Heart right ventricle (tissue), 16 donors: ENCODE results near the gene CLCA2. TPM values are rescaled to one million over a fixed set of nuclear protein-coding genes. Genes with fewer than 3 reads are reported as not detected.

Experiments
- ATAC-seq, 8 donors: fragments of 200-7000 bp; cut with Tn5 transposase; one replicate each; pipeline ENCODE4 v1.9.1; 2020; ENCODE audit warnings: mild to moderate bottlenecking in 8 of 8, moderate library complexity in 8 of 8, moderate number of reproducible peaks in 1 of 8
- DNase-seq, 2 donors: peaks; one replicate each; pipeline ENCODE4 v3.0.0-alpha.2; 2020
- H3K27ac ChIP-seq, 10 donors: fragments of 200-600 bp; sonication (generic) in 2 of 10; one replicate each; pipeline versions ENCODE4 v1.5.0 to v1.8.0; 2020 to 2022; ENCODE audit warnings: mild to moderate bottlenecking in 3 of 10
- H3K27me3 ChIP-seq, 7 donors: fragments of 200-600 bp; one replicate each; pipeline ENCODE4 v1.8.0; 2021 to 2022; ENCODE audit warnings: mild to moderate bottlenecking in 2 of 7
- H3K36me3 ChIP-seq, 9 donors: fragments of 200-600 bp; sonication (generic) in 1 of 9; one replicate each; pipeline versions ENCODE4 v1.5.0 to v1.8.0; 2020 to 2022; ENCODE audit warnings: mild to moderate bottlenecking in 2 of 9
- H3K4me1 ChIP-seq, 9 donors: fragments of 200-600 bp; sonication (generic) in 1 of 9; one replicate each; pipeline versions ENCODE4 v1.5.0 to v1.8.0; 2020 to 2022; ENCODE audit warnings: mild to moderate bottlenecking in 4 of 9
- H3K4me3 ChIP-seq, 10 donors: fragments of 200-600 bp; sonication (generic) in 2 of 10; one replicate each; pipeline versions ENCODE4 v1.5.0 to v1.8.0; 2020 to 2022; ENCODE audit warnings: mild to moderate bottlenecking in 7 of 10, moderate library complexity in 2 of 10
- H3K9me3 ChIP-seq, 11 donors: fragments of 200-600 bp in 10 of 11; sonication (generic) in 2 of 11; one replicate each; pipeline versions ENCODE4 v1.5.0 to v1.8.0; 2013 to 2022; ENCODE audit warnings: mild to moderate bottlenecking in 2 of 11, control low read depth in 1 of 11, moderate library complexity in 1 of 11
- CTCF ChIP-seq, 9 donors: fragments of 200-600 bp; sonication (generic) in 2 of 9; IDR thresholded peaks; one replicate each; pipeline versions ENCODE4 v1.5.0 to v1.8.0; 2021 to 2022; ENCODE audit warnings: antibody characterized with exemption in 9 of 9, mild to moderate bottlenecking in 5 of 9, moderate library complexity in 1 of 9
- WGBS, 2 donors: extraction: QIAGEN DNeasy Blood & Tissue Kit; methylation state at CpG; one replicate each; pipeline ENCODE4 v1.1.7; 2013; ENCODE audit warnings: inconsistent platforms in 1 of 2; 5-methylcytosine and 5-hydroxymethylcytosine counted together
- intact Hi-C, 10 donors: fragments of 100-400 bp; cut with DNase I; formaldehyde crosslinking; loops; one replicate each; pipeline versions ENCODE4 v1.11.1 to v1.14.2; 2022
- long read RNA-seq, 3 donors: library from polyadenylated mRNA; unstranded; transcript quantifications; one replicate each; pipeline ENCODE4 v2.0.0, GENCODE V29; 2020 to 2021
- polyA plus RNA-seq, 2 donors: library from polyadenylated mRNA; stranded (reverse); fragments of 200-250 nt; gene quantifications; one replicate each; pipeline ENCODE4 v1.2.3, GENCODE V29; 2013
- total RNA-seq, 10 donors: library from RNA; stranded (reverse); fragmentation: NEBNext Ultra II Directional in 3 of 10; extraction: Animal tissue kit (Norgen Biotek cat#: 25700) in 3 of 10; gene quantifications; one replicate each; pipeline versions ENCODE4 v1.2.1 to v1.2.4, GENCODE V29; 2021 to 2023
- donor health status: Arrhythmogenic right ventricular cardiomyopathy.
- donor health status: ischemic (EF 13 %, LVEDD 7.1; RV severe dilation, severe dysfunction).
- donor health status: healthy with polysubstance abuse.
- donor health status: DM: no; HTN: yes; CAD: no.
- donor health status: DM: no; HTN: no; CAD: no.
- donor health status: ischemic (EF 25% LVEDD 6.9; RV normal size, moderate dysfunction).
- donor health status: ischemic (EF 25% LVEDD 5.7; RV mildly dilated, moderate dysfunction).
- donor health status: healthy.
- donor health status: DM: yes; HTN: yes; CAD: no.
- donor health status: Ischemic cardiomyopathy.
- donor health status: ischemic (EF 35%, LVEDD 5.7; RV mildly dilated, moderate dysfunction).
- donor health status: nonischemic (EF 11% LVEDD 7.7; RV severe dilation, severe dysfunction).
- donor health status: DM: yes; HTN: yes; CAD: no.
- donor health status: PGD.
- donor health status: ischemic (EF 29% LVEDD 5.4; RV normal size, mild dysfunction).
- donor health status: nonischemic (EF 23%, LVEDD 6.1; RV moderate dilation, normal function).

CLCA2 gene
- total RNA-seq (under 1 TPM in 1 of 10 donors, not detected in 9; 0.07 TPM), polyA plus RNA-seq (under 1 TPM in 1 of 2 donors, not detected in 1; 0.03 TPM)
- long read RNA-seq, donor 1 = 0 reads
- long read RNA-seq, donor 2 = 0 reads
- long read RNA-seq, donor 3 = 0 reads

- no peak within 1 kb of the TSS for H3K27ac ChIP-seq
- no peak for DNase-seq
- no peaks in the 10 kb centered on the region for H3K9me3 ChIP-seq
- no peaks in the 10 kb centered on the region for H3K36me3 ChIP-seq
- no peak within 1 kb of the TSS for H3K4me3 ChIP-seq
- H3K4me1 ChIP-seq = peaks cover 0 to 9% (median 0%) of the 10 kb centered on the region in 9 donors
- TF ChIP-seq CTCF (IDR thresholded peaks at IDR 0.05) = no peak
- no peaks in the 10 kb centered on the region for H3K27me3 ChIP-seq
- intact Hi-C loops = loop anchor here in 1 of 10 donors (10.0 kb wide), 1 partner anchor 81 kb away; no protein-coding TSS in a partner anchor
- ATAC-seq = no peak
These were observed at the start of gene CLCA2 for GRCh38 chr1:86423873-86424272. Gene CLCA2 (plus strand): TSS chr1:86424171. CDS start chr1:86424248, 77 bp downstream.

GRCh38 chr1:86375688-86376087 is 48.3 kb upstream of the CLCA2 start:
- TF ChIP-seq CTCF (IDR thresholded peaks at IDR 0.05) = no peak
- no peak for ATAC-seq
- intact Hi-C loops = loop anchor here in 2 of 10 donors (5.0 kb wide), 1 partner anchor 127 kb away; no protein-coding TSS in a partner anchor

GRCh38 chr1:86377341-86377740 is 46.6 kb upstream of the CLCA2 start:
- peaks cover 0 to 49% (median 6%) of the 10 kb centered on the region in 9 donors for H3K36me3 ChIP-seq
- intact Hi-C loops = loop anchor here in 2 of 10 donors (5.0 kb wide), 1 partner anchor 125 kb away; no protein-coding TSS in a partner anchor
- H3K27ac ChIP-seq = no peak overlapping the region
- DNase-seq (no peak), ATAC-seq (no peak)
- H3K27me3 ChIP-seq = no peaks in the 10 kb centered on the region
- TF ChIP-seq CTCF (IDR thresholded peaks at IDR 0.05) = no peak
- 95 to 100% methylated on average over 1 of the region's 1 CpG for WGBS, 2 donors
- peaks cover 0 to 10% (median 0%) of the 10 kb centered on the region in 9 donors for H3K4me1 ChIP-seq
- H3K9me3 ChIP-seq = peaks cover 0 to 8% (median 0%) of the 10 kb centered on the region in 11 donors
- no peak overlapping the region for H3K4me3 ChIP-seq

More at GRCh38 chr1:86375688-86376087, 48.3 kb upstream of the CLCA2 start:
- DNase-seq = no peak
- Histone ChIP-seq H3K27me3 (no peaks in the 10 kb centered on the region), H3K4me3 (no peak overlapping the region), H3K9me3 (peaks cover 0 to 8% (median 0%) of the 10 kb centered on the region in 11 donors), H3K27ac (no peak overlapping the region), H3K36me3 (peaks cover 0 to 55% (median 6%) of the 10 kb centered on the region in 9 donors), H3K4me1 (peaks cover 0 to 6% (median 0%) of the 10 kb centered on the region in 9 donors)
- 89 to 90% methylated on average over 1 of the region's 1 CpG for WGBS, 2 donors

GRCh38 chr1:86378813-86379212 is 45.2 kb upstream of the CLCA2 start:
- Histone ChIP-seq H3K27me3 (no peaks in the 10 kb centered on the region), H3K36me3 (peaks cover 0 to 35% (median 6%) of the 10 kb centered on the region in 9 donors), H3K27ac (no peak overlapping the region), H3K4me1 (peaks cover 0 to 21% (median 0%) of the 10 kb centered on the region in 9 donors), H3K9me3 (peaks cover 0 to 8% (median 0%) of the 10 kb centered on the region in 11 donors), H3K4me3 (no peak overlapping the region)
- DNase-seq (no peak), ATAC-seq (no peak)
- TF ChIP-seq CTCF (IDR thresholded peaks at IDR 0.05) = no peak
- intact Hi-C loops = loop anchor here in 2 of 10 donors (5.0 kb wide), 1 partner anchor 123 kb away; no protein-coding TSS in a partner anchor
- 95 to 100% methylated on average over 1 of the region's 1 CpG for WGBS, 2 donors
